ENCODE results near the gene AMOTL2.

- TF ChIP-seq POLR2AphosphoS5 (IDR thresholded peaks at IDR 0.05; ENCODE audit: low read depth, low read length) (no peak), CTCF (IDR thresholded peaks at IDR 0.05) (no peak)
These were observed 5.0 kb downstream of the AMOTL2 start for GRCh38 chr3:134369231-134369741.

Data from Panc1 (cell line).